NK-92 treated with Interleukin-12 subunit alpha and Interleukin-12 subunit beta, amount 100 ng/mL, for 24 hours (cell line): Measurements from ENCODE around the gene ITPR1.

ENCODE experiments used
- DNase-seq: peaks from one replicate; lab custom pipeline; 2025; lab: John Stamatoyannopoulos, UW

The ITPR1 gene

DNA sequence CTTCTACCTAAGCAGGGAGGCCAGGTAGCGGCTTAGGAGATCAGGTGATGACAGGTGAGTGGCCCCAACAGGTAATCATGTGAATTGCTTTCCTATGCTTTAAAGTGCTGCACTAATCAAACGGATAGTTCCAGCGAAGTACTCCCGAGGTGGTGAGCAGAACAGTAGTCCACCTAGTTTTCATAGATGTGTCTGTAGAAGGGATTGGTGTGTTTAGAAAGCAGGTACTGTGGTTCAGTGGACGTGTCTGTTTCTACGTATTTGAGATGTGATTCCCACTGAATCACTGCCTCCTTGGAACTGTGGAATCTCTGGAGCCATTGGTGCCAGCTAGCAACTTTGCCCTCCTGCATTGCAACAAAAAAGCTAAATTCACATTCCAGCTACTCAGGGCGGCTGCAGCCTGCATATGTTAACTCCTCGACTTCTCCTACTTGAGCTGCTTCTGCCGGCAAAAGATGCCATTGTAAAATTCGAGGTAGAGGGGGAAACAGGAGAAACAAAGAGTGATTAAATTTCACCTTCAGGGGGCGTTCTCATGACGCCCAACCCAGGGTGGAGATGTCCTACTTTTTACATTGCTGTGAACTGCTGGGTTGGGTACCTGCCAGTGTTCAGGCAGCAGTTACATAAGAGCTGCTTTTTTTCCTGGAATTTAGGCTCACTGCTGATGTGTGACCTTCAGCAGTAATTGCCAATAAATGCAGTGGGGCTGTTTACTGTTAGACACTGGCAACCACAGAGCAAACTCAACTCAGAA lies 227.3 kb downstream of the ITPR1 start:
- peak; percentile 11 for DNase-seq

DNA sequence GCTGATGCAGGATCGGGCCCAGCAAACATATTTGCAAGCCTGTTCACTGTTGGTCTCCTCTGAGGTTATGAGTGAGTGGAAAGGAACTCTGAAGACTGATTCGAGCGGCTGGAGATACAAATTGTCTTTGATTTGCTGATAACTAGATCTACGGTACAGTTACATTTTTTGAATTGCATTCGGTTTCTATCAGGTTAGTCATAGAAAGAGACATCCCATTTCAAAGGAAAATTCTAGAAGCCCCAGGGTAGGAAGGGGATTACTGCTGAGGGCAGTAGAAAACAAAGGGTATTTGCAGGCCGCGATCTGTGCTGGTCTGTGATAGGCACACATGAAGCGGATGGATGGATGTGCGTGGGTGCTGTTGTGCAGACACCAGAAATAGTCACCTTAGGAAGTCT lies 228.4 kb downstream of the ITPR1 start:
- DNase-seq = no peak

DNA sequence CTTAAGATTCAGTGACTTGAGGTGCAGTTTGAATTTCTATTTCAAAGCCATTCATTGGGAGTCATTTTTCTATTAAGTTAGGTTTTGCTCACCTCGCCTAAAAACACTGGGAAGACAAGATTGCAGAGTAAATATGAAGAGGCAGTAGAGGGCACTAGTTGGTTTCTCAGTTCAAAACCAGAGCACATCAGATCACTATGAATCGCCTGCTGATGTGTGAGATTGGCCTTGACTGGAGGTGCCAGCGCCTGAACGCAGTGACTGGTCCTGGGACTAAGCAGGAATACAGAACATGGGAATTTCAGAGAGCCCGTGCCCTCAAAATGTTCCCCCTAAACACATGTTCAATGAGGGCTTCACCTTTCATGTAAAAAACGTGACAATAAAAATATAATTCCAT lies 229.0 kb downstream of the ITPR1 start:
- DNase-seq = no peak

DNA sequence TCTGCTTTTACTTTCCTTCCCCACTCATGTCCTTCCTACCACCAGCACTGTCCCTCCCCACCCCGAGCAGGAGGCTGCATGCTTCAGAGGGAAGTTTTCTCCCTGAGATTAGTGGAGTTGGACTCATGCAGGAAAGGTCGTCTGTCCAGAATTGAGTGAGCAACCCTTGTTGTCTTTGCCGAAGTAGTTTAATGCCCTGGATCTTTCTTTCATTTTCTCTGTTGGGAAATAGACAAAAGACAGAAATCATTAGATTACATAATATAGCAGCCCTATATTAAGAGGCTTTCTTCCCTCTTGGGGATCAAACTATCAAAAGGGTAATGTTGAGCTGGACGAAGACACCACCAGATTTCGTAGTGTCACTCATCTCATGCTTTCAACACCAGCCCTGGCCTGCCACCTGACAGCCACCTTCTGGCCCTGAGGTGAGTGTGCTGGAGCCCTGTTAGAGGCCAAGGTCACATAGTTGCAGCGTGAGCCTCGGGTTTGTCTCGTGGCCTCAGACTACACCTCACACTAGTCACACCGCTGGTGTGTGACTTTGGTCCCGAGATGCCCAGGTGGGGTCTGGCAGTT lies 231.0 kb downstream of the ITPR1 start:
- DNase-seq = no peak

DNA sequence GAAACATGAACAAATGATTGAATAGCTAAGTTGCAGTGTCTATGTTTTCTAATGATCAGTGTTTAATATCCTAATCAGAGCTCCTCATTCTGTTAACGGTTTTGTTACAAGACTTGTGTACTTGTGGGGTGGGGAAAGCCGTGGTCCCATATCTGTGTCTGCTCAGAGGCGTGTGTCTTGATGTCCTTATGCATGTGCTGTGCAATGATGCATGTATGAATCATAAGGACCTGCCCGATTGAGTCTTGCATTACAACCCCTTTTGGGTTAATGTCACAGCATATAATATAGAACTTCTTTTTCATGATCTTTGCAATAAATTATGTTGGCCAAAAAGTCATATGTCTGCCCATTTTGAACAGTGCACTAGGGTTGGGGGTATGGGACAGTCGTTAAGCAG lies 233.4 kb downstream of the ITPR1 start:
- DNase-seq = no peak

DNA sequence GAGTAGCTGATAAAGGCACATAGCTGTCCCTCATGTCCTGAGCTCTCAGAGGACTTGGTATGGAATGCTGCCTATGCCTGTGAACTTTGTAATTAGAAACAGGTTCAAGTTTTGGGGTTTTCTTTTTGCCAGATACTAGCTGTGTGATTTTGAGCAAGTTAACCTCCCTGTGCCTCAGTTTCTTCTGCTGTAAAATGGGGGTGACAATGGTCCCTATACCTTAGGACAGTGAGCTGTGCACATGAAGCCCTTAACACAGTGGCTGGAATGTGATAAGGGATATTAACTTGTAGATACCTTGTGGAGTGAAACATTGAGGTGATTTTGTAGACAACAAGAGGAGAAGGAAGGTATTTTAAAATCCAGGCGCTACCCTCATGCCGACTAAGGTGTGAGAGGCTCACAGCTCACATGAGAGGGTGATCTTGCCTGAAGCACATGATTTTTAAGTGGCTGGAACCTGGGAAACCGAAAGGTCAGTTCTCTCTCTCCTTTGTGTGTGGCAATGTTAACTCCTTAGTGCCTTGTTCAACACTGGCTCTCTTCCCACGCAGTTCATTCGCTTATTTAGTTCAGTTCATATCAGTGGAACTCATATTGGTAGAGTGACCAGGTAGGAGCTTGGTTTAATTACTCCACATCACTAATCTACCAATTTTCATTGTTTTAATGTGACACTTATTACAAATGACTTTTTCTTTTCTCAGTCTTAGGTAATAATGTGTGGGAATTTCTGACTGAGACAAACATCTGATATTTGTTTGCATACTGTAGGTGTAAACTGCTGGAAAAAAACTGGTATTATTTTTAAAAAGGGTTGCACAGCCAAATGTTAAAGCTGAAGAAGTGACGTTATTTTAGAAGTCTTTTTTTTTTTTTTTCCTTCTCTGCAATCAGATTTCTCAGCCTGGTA lies 236.2 kb downstream of the ITPR1 start:
- no peak for DNase-seq

DNA sequence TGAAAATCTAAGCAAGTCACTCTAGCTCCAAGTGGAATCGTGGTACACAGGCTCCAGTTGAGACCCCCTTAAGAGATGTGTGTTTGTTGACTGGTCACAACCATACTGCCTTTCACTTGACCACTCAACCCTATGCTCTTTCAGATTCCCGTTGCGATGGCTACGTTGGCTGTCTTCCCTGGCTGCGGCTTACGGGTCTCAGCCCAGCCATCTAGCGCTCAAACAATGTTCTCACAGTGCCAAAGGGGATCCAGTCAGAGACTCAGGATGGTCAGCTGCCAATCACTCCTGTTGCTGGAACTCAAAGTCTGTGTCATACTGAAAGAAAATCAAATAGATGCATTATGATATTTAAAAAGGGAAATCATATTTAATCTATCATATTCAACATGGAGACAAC lies 237.6 kb downstream of the ITPR1 start:
- DNase-seq = no peak

DNA sequence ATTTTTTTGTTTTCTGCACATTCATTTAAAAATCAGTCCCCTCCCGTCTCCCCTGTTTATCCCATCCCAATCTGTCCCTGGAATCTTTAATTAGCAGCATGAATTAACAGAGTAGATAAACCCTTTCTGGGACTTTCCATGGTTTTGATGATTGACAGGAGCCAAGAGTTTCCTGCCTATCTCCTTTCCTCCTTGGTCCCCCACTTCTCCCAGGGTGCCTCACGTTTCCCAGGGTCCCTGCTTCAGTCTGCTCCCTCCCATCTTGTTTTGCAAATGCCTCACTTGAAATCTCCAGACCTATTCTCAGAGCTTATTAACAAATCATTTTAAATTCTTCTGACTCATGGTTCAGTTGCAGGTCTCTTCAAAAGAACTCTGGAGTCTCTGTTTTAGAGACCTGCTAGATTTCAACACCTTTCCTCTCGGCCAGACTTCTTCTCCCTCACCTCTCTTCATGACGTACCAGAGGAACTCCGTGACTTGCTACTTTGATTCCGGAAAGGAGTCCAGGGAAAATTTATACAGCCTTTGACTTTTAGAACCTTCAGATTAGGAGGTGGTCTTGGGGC lies 238.5 kb downstream of the ITPR1 start:
- DNase-seq = no peak

DNA sequence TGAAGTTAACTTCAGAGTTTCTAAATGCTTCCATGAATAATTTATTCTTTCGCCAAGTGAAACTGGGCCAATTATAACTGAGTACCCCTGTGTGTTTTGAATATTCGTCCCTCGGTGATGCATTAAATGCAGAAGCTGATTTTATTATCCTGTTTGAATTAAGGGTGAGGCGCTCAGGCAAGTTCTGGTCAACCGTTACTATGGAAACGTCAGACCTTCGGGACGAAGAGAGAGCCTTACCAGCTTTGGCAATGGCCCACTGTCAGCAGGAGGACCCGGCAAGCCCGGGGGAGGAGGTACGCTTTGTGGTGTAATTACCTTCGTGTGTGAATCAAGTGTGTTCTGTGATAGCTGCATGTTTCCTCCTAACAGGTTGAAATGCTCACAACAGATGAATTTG lies 239.8 kb downstream of the ITPR1 start:
- DNase-seq = no peak

DNA sequence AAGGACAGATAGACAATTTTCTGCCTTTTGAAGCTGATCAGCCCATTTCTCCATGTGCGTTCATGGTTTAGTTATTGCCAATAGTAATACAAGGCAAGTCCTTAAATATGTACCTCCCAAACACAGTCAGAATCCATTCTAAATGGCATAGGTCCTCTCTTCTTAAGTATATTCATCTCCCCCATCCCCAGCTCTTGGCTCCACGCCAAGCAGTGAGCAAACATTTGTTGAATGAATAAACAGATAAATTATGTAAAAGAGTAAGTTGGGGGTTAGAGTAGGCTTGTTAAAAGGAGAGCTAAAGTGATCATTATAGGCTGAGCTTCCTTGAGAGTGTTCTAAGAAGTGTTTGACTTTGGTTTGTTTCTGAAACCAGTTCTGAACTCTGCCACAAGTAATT lies 241.3 kb downstream of the ITPR1 start:
- DNase-seq = no peak

DNA sequence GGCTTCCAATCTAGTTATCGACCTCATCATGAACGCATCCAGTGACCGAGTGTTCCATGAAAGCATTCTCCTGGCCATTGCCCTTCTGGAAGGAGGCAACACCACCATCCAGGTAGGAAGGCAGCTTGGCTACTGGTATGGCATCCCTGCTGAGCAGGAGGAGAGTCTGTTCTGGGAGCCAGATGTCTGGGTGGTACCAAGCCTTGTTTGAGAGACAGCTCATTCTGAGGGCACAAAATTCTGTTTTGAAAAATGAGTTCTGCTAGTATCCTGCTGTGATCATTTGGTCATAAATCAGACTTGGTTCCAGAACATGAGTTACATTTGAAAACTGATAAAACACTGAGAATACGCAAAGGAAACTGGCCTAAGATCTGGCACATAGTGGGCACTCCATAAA lies 242.1 kb downstream of the ITPR1 start:
- no peak for DNase-seq

DNA sequence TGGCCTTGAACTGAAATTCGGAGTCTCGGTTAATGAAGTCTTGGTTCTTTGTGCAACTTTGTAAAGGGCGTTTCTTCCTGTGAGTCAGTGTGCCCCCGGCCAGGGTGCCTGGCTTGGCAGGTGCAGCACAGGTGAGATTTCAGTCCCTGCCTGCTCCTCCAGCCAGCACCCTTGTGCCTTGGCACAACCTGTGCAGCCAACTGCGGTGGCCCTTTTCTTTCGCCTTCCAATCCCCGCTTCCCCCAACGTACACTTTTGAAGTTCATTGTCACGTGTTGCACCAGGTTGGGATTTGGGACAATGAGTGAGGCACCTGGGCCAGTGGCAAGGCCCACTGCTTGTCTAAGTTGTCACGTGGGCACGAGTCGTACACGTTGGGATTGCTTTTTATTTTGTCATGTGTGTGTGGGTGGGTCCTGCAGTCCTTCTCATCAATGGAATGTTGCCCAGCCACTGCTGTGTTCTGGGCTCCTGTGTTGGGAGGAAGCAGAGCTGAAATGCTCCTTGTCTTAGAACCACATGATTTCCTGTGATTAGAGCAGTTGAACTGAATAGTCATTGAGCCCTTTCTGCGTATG lies 243.2 kb downstream of the ITPR1 start:
- DNase-seq = no peak

DNA sequence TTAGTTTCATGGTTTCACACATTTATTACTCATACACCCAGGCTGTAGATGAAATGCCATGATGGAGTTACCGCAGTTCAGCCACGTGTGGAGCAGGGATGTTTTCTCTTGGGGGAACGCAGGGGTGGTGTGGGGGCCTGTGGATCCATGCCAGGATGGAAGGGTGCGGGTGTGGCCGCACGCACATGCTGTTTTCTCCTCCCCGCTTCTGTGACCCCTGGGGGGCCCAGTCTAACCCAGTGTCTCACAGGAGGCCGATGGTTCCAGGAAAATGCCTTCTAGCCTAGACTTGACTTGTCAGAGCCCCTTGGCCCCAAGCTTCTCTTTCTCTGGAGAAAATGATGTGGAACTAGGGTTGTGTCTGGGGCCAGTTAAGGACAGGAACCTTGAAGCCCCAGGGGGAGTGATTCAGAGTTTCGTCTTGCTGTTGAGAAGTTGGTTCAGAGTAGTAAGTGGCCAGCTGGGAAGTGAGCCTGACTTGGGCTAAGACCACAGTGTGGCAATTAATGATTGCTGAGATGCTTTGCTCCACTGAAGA lies 245.7 kb downstream of the ITPR1 start:
- DNase-seq = peak; percentile 18

DNA sequence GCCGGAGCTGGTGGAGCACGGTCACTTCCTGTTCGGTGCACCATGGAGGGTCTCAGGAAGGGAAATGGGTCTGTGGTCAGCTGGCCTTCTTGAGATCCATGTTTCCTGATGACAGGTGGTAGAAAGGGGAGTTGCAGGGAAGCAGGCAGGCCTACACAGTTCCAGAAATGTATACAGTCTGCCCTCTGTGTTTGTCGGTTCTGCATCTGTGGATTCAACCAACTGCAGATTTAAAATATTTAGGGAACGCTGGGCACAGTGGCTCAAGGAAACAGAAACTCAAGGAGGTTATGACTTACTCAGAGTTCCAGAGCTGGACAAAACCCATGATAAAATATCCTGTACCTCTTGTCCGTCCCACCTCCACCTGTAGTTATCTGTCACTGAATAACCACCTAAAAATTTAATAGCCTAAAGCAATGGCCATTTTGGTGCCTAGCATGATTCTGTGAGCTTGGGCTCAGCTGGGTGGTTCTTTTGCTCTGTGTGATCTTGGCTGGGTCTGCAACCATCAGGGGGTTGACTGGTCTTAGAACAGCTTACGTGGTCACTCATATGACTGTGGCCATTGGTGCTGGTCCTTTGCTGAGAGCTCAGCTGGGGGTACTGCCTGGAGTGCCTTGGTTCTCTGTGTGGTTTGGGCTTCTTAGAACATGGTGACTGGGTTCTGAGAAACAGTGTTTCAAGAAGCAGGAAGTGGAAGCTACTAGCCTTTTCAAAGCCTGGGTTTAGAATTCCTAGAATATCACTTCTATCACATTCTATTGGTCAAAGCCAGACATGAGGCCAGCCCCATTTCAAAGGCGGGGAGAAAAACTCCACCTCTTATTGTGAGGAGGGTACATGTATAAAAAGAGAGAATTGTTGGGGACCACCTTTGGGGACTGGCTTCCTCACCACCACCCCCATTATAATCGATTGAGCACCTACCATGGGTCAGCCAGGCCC lies 246.4 kb downstream of the ITPR1 start:
- peak; percentile 31 for DNase-seq

DNA sequence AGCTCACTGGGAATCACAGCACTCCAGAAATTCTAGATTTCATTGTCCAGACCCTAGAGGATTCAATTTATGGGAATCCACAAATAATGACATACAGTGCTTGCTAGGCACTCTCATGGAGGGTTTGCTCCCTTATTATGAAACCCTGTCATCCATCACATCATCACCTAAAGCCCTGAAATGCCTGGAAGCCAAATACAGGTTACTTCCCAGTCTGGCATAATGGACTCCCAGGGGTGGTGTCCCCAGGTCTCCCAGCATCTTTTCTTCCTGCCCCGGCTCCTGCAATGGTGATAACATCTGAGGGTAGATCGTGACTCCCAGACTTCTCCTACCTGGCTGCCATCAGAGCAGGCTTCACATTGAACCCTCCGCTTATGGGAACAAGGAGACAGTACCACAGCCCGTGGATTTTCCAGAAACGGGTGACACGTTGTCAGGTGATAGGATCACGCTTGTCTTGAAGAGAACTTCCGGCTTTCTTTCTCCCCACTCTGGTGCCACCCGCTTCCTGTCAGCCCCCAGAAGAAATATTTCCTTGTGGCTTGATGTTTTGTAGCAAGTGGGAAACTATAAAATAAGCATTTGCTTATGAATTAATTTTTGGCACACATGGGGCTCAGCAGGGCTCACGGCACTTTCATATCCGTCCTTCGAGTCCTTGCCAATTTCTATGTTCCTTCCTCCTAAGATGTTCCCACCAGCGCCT lies 247.4 kb downstream of the ITPR1 start:
- no peak for DNase-seq

DNA sequence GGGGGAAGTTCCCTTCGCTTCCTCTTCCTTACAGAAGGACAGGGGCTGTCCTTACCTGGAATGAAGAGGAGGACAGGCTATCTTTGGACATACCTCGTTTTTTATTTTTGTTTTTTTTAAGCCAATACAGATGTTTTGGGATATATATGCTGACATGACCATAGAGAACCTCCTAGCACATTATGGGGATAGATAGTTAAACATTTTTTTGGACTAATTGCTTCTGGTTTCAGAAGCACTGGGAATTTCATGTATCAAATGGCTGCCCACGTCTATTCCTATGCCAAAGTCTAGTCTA lies 247.9 kb downstream of the ITPR1 start:
- DNase-seq = no peak

DNA sequence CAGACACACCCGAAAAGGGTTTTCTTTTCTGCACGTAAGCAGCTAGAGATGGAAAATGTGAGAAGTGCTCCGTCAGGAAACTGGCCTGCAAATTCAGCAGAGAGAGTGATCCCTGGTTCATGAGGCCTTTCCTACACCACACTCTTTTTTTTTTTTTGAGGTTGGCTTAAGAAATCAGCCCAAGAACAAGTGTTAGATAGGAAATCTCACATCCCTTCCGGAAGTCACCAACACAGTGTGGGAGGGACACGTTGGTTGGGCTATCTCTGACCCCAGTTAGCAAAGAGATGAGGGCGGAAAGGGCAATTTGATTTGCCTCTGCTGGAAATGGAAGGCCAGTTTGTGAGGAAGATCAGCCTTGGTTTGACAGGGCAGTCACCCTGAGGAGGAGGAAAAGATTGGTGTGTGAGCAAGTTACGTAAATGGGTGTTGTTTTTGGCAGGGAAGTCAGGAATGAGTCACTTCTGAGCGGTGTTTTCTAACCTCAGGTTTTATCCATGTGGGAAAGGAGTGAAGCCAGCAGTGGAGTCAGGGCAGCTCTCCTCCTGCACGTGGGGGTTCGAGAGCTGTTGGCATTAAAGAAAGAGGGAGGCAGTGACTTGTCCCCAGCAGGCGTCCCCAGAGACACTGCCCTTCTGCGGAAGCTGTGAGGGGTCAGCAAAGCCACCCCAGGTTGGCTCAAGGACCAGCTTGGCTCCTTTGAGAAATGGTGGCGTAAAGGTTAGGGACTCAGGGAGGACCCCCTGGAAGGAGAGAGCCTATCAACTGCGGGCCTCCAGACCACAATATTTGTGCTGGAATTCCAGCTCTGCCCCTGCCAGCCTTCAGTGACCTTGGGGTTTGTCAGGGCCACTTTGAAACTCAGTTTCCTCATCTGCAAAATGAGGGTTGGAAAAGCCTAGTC lies 248.5 kb downstream of the ITPR1 start:
- no peak for DNase-seq

DNA sequence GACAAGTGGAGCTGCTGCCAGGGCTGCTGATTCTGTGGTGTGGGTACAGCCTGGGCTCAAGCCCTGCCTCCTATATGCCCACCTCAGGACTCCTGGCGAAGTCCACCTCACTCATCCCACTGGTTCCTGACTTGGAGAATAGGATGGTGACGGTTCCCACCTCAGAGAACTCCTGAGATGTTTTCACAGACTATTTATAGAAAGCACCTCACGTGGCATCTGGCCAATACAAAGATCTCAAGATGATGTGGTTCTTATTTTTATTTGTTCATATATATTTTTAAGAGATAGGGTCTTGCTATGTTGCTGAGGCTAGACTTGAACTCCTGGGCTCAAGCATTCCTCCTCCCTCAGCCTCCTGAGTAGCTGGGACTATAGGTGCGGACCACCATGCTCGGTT lies 249.2 kb downstream of the ITPR1 start:
- DNase-seq = no peak

DNA sequence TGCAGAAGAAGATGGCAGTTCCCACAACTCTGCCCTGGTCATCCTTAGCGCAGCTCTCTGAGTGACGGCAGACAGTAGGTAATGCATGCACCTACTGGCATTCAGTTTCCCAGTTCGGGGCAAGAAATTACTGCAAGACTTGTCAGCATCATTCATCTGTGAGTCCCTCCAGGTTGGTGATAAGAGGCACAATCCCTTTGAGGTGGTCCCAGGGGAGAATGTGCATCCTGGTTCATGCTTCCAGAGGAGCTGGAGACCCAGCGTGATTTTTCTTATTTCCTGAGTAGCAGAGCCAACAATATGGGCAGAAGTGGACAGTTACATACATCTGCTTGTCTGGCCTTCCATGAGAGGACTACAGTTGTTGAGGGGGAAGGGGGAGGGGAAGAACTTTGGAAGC lies 250.2 kb downstream of the ITPR1 start:
- DNase-seq = no peak
